DMS153 (cell line): ENCODE results near the gene CROCC2.

Source experiments
- DNase-seq: peaks from one replicate; lab custom pipeline; 2025; lab: John Stamatoyannopoulos, UW

CROCC2 gene

GRCh38 chr2:240956171-240956934 is 50.2 kb downstream of the CROCC2 start:
- no peak for DNase-seq

- no peak for DNase-seq
Measured at GRCh38 chr2:240956935-240957655, 51.0 kb downstream of the CROCC2 start.

- no peak for DNase-seq
Measured at GRCh38 chr2:240957656-240958365, 51.7 kb downstream of the CROCC2 start.

GRCh38 chr2:240958366-240959213 is 52.5 kb downstream of the CROCC2 start:
- DNase-seq, result no peak

GRCh38 chr2:240959214-240959940 is 53.2 kb downstream of the CROCC2 start:
- DNase-seq, result no peak

- no peak for DNase-seq
Measured at GRCh38 chr2:240959941-240960308, 53.8 kb downstream of the CROCC2 start.

- DNase-seq, result peak; percentile 31
Measured at GRCh38 chr2:240960309-240960970, 54.3 kb downstream of the CROCC2 start.

GRCh38 chr2:240960971-240961876 is 55.1 kb downstream of the CROCC2 start:
- no peak for DNase-seq

- DNase-seq, result no peak
Measured at GRCh38 chr2:240961910-240962299, 55.8 kb downstream of the CROCC2 start.

- DNase-seq, result no peak
Measured at GRCh38 chr2:240962300-240963064, 56.3 kb downstream of the CROCC2 start.

GRCh38 chr2:240963065-240963867 is 57.1 kb downstream of the CROCC2 start:
- DNase-seq, result no peak

GRCh38 chr2:240963868-240964703 is 58.0 kb downstream of the CROCC2 start:
- DNase-seq, result no peak

- no peak for DNase-seq
Measured at GRCh38 chr2:240964704-240965295, 58.7 kb downstream of the CROCC2 start.

- no peak for DNase-seq
Measured at GRCh38 chr2:240965296-240965904, 59.3 kb downstream of the CROCC2 start.

GRCh38 chr2:240965905-240966456 is 59.8 kb downstream of the CROCC2 start:
- no peak for DNase-seq

GRCh38 chr2:240966457-240966905 is 60.3 kb downstream of the CROCC2 start:
- no peak for DNase-seq
